ENCODE results near the gene LCN6. TPM values are rescaled to one million over a fixed set of nuclear protein-coding genes. Genes with fewer than 3 reads are reported as not detected.
"Not testable (repeated sequence)": the region's sequence is repeated elsewhere in the genome, so short reads cannot be mapped to it uniquely, and the experiment has no call there.

The LCN6 gene
- total RNA-seq, 1 donor from 2014 or later = 3.8 TPM

DNA sequence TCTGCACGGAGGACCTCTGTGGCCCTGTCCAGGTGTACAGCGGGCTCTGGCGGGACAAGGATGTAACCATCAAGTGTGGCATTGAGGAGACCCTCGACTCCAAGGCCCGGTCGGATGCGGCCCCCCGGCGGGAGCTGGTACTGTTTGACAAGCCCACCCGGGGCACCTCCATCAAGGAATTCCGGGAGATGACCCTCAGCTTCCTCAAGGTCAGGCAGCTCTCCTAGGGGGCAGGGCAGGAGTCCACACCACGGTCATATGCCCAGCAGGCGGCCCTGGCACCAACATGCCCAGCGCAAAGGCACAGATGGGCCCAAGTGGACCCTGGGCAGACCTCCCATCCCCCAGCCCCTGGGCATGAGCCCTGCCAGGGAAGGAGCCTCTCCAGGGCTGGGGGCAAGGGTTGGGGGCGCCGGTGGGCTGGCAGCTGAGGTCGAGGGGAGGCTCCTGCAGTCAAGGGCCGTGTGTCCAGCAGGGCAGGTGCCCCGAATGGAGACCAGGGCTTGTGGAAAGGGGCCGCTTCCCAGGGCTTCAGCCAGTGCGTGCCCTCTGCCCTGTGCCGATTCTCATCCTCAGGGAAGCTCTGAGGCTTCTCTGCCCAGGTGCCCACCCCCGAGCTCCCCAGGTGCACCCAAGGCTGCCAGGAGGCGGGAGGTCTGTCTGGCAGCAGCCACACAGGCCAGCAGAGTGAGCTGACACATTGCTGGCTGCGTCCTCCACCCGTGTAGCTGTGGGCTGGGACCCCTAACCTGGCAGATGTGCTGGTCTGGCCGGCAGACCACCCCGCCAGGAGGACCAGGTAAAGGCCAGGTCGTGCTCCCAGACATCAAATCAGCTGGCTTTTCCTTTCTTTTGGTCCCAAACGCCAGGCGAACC, 26.0 kb downstream of the LCN6 start:
- no peak for ATAC-seq

DNA sequence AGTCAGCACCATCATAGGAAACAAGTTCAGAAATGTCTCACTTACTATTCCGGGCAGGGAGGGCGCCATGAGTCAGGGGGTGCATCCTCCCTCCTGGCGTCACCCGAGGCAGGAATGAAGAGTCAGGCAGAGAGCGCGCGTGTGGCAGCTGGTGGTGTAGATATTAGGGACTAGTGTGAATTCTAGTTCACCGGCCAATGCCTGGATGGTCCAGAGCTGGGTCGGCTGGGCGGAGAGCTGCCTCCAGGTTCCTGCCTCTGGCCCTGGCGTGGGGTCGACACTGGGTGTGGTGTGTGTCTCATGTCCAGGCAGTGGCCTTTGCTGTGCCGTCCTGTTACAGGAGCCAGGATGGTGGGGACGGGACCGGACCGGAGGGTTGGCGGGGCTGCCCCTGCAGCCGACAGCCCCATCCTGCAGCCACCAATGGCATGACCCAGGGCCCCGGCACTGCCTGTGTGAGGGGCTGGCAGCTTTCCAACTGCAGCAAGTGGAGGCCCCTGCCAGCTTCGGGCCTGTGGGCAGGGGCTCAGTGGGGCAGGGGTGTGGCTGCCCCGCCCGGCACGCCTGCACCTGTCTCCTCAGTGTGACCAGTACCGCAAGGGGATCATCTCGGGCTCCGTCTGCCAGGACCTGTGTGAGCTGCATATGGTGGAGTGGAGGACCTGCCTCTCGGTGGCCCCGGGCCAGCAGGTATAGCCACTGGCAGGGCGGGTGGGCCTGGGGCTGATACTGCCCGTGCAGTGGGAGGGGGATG, 26.8 kb downstream of the LCN6 start:
- peak; percentile 67 for ATAC-seq

DNA sequence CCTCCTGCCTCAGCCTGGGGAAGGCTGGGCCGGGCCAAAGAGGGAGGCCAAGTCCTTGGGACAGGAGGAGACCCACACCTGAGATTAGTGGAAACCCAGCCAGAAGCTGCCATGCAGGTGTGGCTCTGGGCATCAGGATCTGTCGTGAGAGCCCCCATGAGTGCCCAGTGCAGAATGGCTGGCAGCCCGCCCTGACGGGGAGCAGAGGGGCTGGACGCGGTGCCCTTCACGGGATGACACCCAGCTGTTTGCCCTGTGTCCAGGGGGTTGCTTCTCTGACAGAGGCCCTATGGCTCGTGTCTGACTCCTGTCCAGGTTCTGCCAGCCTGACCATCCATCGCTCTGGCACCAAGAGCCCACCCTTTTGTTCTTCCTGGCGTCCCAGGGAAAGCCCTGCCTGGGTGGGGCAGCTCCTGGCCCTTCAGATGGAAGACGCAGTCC, 27.4 kb downstream of the LCN6 start:
- peak; percentile 0 for ATAC-seq

DNA sequence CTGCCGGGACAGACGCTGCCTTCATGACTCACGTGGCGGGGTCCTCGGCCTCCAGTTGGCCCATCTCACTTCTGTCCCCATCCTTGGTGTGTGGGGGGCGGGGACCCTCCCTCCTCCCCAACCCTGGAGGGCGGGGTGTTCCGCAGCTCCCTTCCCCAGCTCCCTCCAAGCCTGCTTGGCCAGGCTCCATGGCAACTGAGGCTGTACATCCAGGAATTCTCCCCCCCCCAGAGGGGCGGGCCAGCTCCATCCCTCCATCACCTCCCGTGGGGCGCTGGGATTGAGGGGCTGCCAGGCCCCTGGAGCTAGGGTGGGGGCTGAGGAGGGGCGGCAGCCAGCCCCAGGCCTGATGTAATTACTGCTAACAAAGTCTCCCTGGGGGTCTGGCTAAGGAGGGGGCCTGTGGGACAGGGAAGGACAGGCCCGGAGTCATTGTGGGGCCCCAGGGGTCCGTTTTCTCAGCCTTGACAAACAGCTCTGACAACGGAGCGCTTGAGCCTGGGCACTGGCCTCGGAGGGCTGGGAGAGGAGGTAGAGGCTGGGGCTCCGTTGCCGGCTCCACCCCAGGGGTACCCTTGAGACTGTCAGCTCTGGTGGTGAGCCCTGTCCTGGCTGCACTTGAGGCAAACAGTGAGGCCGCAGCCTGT, 28.0 kb downstream of the LCN6 start:
- ATAC-seq = no peak

DNA sequence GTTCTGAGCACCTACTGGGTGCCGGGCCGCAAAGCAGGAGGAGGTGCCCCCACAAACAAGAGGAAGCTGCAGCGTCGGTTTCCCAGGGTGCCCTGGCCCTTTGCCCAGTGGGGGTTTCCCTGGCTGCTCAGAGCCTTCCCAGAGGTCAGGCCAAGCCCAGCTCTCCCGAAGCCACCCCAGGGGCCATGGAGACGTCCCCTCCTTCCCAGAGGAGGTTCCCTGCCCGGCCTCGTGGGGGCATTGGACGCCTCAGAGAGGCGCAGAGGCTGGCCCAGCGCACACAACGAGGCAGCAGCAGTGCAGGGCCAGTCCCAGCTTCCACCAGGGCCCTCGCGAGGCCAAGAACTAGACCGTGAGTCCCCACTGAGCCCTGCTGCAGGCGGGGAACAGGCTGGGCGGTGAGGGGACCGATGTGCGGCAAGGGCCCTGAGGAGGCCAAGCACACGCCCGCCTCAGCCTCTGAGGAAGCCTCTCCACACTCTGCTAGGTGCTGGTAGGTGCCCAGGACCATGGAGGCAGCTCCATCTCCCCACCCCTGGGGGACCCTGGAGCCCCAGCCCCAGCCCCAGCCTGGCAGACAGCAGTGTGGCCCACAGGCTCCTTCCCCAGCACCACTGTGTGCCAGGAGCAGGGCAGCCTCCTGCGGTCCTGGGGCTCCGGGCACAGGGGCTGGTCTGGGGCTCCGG, 29.0 kb downstream of the LCN6 start:
- peak; percentile 3 for ATAC-seq

DNA sequence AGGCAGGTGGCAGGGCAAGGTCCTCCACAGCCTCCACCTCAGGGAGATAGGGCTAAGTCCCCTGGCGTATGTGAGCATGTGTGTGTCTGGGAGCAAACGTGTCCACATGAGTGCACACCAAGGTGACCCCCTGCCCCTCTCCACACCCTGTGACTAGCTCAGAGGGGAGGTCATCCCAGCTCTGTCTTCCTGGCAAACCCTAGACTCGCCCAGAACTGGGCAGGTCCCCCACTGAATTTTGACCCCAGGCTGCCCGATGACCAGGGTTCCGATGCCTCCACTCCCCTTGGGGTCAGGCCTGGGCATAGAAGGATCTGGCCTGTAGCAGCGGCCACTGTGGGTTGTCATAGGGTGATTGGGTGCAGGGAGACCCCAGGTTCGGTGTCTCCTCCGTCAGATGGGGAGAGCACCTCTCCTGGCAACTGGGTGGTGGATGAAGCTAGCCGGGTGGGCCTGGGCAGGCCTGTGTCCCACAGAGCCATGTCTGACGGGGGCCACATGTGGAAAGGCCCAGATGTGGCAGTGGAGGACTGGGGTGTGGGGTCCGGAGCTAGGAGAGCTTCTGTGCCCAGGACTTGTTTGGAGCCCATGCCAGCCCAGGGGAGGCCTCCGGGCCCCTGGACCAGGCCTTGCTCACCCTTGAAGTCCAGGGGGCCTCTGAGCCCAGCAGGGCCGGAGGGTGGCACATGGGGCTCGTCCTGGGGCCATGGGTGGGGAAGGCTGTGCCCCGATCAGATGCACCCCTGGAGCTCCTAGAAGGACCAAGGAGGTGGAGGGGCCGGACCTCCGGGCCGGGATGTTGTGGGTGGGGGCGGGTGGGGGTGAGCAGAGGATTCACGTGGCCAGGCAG, 29.8 kb downstream of the LCN6 start:
- no peak for ATAC-seq

DNA sequence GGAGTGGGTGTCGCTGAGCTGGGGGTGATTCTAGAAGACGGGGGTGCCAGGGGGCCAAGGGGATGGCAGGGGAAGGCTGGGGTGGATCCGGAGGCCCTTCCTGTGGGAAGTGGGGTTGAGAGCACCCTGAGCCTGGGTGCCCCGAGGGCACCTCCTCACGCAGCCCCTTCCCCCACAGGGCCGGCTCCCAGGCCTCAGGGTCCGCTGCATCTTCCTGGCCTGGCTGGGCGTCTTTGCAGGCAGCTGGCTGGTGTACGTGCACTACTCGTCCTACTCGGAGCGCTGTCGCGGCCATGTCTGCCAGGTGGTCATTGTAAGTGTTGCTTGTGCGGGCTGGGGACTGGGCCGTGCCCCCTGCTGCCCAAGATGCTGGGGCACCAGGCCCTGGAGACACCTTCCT, 30.9 kb downstream of the LCN6 start:
- ATAC-seq = no peak

DNA sequence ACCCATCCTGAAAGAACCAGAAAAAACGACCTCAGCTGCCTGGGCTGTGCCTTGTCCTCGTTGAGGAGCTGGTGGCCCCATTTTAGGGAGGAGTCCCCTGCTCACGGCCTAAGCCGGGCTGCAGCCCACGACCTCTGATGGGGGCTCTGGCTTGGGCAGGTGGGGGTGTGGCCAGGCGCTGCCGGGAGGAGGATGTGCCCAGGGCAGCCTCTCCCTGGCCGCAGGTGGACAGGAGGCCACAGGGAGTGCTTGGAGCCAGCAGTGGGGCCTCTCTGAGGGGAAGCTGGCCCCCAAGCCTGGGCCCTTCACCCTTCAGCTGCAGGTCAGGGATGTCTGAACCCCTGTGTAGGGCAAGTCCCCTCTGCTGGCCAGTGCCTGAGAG, 33.4 kb downstream of the LCN6 start:
- ATAC-seq = no peak

DNA sequence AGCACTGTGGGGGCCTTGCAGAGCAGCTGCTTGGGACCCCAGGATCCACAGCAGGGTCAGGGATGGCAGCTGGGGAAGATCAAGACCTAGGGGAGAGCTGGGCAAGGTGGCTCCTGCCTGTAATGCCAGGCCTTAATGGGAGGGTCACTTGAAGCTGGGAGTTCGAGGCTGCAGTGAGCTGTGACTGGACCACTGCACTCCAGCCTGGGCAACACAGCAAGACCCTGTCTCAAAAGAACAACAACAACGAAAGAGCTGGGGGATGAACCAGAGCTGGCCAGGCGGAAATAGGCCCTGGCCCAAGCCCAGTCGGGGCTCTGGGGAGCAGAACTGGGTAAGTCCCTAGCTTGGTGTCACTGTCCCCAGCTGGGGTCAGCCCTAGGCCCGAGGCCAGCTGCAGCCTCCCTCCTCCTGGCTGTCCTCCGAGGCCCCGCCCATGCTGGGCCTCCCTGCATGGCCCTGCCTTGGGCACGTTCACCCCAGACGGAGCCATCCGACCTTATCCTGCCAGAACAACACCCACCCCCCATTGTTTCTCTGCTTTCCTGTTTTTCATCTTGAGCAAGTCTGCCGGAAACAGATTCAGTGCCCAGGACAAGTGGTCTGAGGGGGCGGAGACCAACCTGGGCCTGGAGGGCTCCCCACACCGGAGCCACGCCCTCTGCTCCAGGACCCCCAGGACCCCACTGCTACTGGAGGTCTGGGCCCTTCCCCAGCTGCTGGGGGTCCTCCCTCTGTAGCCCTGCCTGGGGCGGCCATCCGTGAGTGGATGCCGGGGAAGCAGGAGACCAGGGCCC, 34.0 kb downstream of the LCN6 start:
- ATAC-seq = peak; percentile 21

DNA sequence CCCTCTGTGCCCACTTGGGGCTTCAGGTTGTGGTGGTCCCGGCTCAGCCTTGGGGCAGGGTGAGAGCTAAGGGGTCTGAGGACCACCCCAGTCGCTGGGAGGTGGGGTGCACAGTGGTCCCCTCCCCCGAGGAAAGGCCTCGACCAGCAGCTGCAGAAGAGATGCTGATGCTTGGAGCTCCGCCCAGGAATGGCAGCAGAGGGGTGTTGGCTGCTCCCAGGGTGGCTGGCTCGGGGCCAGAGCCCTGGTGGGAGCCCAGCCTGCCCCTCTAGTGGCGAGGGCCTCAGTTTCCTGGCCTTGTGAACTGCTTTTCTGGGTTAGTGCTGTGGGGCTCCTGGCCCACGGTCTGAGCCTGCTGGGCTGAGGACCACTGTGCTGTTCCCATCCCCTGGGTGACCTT, 34.8 kb downstream of the LCN6 start:
- ATAC-seq = no peak

DNA sequence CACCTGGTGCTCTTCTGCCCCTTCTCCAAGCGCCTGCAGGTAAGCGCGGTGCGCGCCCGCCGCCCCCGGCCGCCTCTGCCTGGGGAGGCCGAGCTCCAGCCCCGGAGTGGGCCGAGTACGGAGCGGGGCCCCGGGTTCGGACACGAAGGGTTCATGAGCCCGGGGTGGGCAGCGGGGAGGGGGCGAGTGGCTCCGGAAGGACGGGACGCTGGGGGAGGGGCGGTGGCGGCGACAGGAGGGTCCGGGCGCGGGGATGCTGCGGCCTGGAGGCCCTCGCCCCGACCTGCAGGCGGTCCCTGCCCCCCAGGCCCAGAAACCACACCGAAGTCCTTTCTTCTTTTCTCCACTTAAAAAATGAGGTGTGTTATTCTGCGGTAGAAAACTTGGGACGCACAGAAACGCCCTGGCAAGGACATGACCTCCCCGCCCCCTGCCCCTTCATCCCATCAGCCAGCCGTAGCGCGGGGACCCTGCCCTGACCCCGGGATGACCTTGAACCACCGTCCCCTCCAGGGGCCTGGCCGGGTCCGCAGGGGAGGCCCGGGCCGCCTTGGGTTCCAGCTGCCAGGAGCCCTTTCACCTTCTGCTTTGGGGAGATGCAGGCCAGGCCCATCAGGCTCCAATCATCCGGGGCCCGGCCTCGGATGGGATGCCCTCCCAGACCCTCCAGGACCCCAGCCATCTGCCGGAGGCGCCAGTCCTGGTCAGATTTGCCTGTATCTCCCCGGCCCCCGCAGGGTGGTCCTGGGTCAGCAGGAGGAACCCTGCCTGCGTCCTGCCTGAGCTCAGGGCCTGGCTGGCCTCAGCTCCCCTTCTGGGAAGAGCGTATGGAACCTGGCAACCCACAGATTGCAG, 35.4 kb downstream of the LCN6 start:
- ATAC-seq = no peak

DNA sequence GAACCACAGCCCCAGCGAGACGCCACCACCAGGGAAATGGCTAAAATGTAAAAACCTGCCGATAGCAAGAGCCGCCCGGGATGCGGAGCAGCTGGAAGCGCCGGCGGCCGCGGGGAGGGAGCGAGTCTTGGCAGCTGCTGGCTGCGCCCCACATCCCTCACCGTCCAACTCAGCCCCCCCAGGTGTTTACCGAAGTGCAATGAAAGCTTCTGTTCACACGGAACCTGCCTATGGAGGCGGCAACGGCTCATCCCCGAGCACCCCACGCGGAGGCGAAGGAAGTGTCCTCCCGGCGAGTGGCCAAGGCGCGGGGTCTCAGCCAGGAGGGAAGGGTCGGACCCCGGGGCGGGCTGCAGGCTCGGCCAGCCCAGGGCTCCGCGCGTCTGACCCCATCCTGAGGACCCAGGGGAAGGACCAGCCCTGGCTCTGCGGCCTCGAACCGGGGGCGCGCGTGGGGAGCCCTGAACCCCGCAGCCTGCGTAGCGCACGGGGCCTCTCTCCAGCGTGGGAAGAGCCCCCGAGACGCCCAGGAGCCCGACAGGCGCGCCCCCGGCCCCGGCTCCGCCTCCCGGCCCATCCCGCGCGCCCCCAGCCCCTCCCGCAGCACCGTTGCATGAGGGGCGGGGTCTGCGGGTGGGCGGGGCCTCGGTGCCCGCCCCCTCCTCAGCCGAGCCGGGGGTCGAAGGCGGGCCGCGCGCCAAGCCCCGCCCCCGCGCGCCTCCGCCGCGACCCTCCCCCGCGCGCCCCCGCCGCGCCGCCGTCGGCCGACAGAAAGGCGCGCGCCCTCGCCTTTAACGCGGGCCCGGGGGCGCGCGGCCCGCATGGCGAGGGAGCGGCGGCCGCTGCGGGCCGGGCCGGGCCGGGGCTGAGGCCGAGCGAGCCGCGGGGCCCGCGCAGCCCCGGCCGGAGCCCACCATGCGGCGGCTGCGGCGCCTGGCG, 36.3 kb downstream of the LCN6 start, which contains the start of gene DIPK1B:
Gene DIPK1B, plus strand, starts transcription at position 822 of the 939 bp plus-strand sequence. Its CDS starts 94 bp downstream, at position 916.
- ATAC-seq = peak; percentile 13

DNA sequence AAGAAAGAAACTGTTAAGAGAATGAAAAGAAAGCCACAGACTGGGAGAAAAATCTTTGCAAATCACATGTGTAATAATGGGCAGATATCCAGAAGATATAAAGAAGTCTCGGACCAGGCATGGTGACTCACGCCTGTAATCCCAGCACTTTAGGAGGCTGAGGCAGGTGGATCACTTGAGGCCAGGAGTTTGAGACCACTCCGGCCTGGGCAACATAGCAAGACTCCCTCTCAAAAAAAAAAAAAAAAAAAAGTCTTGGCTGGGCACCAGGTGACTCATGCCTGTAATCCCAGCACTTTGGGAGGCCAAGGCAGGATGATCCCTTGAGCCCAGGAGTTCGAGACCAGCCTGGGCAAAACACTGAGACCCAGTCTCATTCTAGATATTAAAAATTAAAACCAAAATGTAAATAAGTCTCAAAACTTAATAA, 37.1 kb downstream of the LCN6 start:
- not testable (repeated sequence) for ATAC-seq

DNA sequence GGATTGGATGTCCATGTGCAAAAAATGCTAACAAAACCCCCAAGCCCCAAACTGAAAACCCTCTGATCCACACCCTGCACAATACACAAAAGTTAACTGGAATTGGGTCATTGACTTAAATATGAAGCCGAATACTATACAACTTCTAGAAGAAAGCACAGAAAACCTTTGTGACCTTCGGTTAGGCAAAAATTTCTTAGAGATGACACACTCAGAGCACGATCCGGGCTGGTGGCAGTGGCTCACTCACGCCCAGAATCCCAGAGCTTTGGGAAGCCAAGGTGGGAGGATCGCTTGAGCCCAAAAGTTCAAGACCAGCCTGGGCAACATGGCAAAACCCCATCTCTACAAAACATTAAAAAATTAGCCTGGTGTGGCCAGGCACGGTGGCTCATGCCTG, 37.8 kb downstream of the LCN6 start:
- ATAC-seq = no peak

DNA sequence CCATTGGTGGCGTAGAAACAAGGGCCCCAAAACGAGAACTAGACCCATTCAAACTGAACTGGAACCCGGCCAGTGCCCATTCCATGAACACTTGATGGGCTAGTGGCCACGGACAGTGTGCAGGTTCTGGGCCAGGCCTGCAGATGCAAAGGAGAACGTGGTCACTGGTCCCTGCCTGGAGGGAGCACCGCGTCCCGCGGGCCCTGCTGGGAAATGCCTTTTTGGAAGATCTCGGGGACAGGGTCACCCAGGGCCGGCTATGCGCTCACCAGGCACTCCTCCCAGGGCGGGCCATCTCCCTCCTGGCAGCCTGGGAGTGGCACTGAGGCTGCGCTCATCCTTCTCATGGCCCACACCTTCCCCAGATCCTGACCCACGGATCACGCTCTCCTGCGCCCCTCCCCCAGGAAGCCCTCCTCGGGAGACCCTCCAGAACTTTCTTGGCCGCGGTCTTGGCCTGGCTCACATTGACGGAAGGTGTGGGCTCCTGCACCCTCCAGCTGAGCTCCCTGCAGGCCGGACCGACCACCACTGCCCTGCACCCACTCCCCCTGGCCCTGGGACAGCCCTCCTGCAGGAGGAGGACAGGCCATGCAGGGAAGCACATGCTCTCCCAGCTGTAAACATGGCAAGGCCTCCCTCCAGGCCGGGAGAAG, 38.7 kb downstream of the LCN6 start:
- no peak for ATAC-seq

DNA sequence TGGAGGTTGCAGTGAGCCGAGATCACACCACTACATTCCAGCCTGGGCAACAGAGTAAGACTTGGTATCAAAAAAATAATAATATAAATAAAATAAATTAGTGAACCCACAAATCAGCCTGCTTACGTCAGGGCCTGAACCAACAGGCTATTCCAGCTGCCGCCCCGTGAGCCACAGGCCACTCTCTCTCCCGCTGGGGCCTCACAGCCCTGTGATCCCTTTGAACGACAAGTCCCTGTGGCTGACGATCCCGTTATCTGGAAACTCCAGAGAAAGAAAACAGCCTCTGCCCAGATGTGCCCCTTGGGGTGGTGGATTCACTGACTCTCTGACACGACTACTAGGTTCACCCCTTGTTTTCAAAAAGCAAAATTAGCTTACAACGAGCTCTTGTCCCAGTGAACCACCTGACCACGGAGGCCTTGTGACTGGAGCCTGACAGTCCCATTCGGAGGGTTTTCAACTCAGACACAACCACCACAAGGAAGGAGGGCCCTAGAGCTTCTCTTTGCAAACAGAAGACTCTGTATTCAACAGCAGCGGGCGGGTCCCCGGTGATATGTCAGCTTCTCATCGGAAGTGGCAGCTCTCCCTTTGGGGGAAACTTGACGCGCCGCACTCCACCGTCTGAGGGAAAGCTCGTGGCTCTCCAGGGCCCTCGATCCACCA, 40.3 kb downstream of the LCN6 start:
- no peak for ATAC-seq

DNA sequence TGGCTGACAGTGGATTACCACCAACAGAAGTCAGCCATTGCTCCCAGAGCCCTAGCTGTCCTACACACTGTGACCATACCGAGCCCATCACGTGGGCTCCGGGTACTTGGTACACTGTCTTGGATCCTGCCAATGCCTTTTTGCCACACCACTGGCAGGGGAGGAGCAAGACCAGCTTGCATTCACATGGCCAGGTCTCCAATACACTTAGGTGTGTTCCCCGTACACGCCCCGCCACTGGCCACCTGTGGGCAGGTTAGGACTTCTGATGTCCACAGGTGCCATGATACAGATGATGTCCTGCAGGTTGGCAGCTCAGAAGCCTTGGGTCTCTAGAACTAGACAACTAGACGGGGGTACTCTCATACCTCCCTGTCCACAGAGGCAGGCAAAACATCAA, 41.3 kb downstream of the LCN6 start:
- ATAC-seq = no peak

Data from esophagus mucosa (tissue), 1 donor.